ENCODE data around the gene STK24.
A peak's percentile ranks its signal among the peaks of the same experiment; 100 is the strongest.

STK24 gene

DNA sequence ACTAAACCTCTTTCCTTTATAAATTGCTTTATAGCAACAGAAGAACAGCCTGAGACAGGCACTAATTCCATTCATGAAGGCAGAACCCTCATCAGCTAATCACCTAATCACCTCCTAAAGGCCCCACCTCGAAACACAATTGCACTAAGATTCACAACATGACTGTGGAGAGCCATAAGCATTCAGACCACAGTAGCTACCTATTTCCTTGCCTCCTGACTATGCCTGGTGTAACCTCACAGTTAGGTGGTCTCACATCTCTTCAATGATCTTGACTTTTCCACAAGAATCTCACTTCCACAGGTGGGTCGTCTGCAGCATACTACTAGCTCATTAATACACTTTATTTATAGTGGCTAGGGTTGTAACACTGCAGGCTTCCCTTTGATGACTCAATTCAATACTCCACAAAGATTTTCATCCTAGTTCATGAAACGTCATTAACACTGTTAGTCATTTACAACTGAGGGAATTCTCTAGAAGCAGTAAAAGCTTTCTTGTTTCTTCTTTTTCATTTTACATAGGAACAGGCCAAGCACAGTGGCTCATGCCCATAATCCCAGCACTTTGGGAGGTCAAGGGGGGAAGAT is 27.1 kb downstream of the STK24 start:
- no peak for DNase-seq

DNA sequence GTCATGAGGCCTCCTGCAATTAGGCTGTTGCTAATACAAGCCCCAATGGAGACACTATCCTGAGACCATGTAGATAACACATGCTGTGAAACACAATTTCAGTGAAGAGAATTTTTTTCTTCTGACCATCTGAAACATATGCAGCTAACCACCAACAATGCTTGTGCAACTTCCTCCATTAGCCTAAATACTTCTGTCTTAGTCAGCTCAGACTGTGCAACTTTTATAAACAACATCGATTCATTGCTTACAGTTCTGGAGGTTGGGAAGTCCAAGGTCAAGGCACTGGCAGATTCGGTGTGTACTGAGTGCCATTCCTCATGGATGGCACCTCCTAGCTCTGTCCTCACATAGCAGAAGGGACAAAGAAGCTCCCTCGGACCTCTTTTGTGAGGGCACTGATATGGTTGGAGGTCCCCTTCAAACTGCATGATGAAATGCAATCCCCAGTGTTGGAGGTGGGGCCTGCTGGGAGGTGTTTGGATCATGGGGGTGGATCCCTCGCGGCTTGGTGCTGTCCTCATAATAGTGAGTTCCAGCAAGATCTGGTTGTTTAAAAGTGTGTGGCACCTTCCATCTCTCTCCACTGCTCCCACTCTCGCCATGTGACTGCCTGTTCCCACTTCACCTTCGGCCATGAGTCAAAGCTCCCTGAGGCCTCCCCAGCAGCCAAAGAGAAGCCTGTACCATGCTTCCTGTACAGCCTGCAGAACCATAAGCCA is 27.7 kb downstream of the STK24 start:
- peak; percentile 93 to 96 for DNase-seq

- DNase-seq: no peak
These were observed 28.7 kb downstream of the STK24 start for GRCh38 chr13:98548230-98548629.

DNA sequence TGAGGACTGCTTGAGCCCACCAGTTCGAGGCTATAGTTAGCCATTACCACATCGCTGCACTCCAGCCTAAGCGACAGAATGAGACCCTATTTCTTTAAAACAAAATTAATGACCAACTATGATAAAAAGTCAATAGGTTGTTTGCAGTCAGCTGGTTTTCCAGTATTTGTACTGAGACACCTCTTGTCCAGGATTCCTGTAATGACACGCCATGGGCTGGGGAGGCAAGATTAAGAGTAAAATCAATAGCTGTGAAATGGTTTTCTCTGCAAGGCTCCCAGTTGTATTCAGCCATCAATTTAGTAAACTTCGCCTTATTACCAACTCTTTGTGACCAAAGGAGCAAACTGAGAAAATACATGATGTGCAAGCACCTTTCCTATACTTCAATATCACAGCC is 29.5 kb downstream of the STK24 start:
- no peak for DNase-seq

GRCh38 chr13:98546402-98546801 is 30.5 kb downstream of the STK24 start:
- DNase-seq: no peak

DNA sequence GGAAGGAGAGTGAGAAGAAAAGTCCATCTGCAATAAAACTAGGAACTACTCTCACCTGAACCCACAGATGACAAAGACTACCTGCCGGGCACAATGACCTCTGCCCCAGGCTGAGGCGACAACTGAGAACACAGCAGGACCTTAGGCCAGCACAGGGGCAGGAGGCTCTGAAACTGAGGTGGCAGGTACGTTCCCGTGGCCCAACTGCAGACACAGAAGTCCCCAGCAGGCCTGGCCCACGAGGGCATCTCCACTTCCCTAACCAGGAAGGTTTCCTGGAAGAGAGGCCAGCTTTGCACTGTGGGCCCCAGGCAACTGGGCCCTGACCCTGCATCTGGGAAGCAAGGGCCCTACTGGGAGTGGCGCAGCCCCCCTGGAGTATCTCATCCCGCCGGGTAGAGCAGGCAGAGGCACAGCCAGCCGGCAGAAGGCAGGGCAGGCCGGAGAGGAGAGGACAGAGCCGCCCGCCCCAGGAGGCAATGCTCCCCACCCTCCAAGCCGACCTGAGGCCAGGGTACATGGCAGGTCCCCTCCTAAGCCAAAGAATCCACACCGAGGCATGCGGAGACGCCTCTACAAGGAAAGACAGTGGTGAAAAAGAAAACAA is 32.7 kb downstream of the STK24 start:
- DNase-seq: no peak

DNA sequence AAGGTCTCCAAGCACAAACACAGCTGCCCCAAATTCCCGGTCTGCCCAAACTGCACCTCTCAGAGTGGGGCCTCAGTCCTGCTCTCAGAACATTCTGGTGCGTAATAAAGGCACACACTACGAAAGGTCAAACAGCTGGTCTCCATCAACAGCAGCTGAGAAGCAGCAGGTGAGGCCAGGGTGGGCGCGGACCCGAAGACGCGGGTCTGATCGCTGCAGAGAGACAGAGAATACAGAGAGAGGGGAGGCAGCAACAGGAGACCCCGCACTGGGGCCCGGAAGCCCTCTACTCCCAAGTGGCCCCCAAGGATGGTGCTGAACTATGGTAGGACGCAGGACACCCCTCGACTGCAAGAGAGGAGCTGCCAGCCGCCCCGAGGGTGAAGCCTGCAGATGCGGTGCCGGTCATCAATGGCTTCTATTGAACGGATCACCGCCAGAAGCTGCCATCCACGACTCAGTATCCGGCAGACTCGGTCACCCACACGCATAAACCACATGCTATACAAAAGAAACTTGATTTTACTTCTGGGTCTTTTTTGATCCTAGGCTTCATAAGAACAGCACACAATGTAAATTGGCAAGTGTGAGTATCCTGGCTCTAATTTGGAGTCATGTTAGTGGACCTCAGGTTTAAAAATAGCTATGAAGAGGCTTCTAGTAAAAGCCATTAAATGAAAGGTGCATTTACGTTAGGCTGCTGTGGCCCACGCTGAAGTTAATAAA is 33.4 kb downstream of the STK24 start:
- DNase-seq: no peak

GRCh38 chr13:98542568-98543377 is 34.1 kb downstream of the STK24 start:
- no peak for DNase-seq

DNA sequence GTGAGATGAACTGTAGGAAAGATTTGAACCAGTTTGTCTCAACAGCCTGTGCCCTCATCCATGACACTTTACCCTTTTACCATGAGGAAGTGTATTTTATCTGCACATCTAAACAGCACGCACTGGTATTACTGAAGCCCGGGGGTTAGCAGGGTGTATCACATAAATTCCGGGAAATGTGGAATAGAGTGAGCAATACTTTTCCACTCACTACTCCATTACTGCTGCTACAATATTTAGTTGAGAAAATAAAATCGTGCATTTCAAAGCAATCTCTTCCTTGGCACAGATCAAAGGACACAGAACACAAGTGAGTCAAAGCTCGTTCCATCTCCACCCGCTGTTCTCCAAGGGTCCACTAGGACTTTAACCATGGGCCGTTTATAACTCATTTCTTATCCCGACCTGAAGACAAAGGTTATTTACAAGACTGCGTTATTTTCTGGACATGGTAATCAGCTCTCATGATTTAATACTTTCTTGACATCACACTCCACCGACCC is 35.2 kb downstream of the STK24 start:
- DNase-seq: no peak

DNA sequence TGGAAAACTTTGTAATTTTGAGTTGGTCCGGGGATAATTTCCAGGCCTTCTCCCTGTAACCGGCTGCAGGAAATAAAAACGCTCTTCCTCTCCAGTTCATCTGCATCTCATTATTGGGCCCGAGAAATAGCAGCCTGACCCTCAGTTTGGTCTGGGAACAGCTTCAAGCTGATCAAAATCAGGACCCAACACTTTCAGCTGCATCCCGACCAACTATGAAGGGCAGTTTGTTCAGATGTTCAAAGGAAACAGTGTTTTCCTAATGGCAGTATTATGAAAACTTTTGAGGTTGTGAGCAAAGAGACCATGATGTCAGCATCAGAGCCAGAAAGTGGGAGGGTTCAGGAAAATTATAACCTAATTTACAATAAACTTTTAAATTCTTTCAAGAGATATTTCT is 35.7 kb downstream of the STK24 start:
- no peak for DNase-seq

- DNase-seq: no peak
These were observed 36.4 kb downstream of the STK24 start for GRCh38 chr13:98540476-98540875.

GRCh38 chr13:98539666-98540065 is 37.2 kb downstream of the STK24 start:
- DNase-seq: no peak

DNA sequence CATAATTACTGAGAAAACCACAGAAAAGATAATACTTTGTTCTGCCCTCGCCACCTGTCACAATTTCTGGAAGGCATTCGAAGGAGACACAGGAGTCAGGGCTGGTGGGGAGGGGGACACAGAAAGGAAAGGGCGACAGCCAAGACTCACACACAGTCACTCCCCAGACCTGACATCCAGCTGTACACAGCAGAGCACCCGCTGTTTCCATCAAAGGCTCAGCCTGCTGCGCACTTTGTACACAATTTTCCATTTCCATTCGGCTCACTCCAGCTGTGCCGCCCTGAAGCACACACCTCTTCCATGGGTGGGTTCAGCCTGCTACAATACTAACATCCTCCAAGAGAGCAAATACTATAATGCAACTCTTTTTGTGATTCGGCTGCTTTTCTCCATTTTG is 38.0 kb downstream of the STK24 start:
- DNase-seq: no peak

- no peak for DNase-seq
These were observed 39.2 kb downstream of the STK24 start for GRCh38 chr13:98537740-98538139.

DNA sequence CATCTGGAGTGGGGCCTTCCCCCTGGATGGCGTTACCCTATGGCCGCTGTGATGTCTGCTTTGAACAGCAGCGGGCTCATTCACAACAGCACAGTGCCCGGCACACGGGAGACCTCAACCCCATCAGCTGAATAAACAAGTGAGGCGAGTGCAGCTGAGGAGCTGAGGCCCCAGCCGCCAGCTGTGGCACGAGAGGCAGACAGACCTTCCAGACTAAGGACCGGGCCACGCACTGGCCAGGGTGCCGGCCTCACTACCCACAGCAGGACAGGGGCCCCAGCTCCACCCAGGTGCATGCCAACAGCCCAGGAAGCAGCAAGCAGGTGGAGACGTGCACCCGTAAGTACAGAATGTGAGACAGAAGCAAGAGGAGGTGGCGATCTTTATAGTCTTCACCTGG is 39.6 kb downstream of the STK24 start:
- no peak for DNase-seq

- no peak for DNase-seq
These were observed 40.2 kb downstream of the STK24 start for GRCh38 chr13:98536729-98537128.

DNA sequence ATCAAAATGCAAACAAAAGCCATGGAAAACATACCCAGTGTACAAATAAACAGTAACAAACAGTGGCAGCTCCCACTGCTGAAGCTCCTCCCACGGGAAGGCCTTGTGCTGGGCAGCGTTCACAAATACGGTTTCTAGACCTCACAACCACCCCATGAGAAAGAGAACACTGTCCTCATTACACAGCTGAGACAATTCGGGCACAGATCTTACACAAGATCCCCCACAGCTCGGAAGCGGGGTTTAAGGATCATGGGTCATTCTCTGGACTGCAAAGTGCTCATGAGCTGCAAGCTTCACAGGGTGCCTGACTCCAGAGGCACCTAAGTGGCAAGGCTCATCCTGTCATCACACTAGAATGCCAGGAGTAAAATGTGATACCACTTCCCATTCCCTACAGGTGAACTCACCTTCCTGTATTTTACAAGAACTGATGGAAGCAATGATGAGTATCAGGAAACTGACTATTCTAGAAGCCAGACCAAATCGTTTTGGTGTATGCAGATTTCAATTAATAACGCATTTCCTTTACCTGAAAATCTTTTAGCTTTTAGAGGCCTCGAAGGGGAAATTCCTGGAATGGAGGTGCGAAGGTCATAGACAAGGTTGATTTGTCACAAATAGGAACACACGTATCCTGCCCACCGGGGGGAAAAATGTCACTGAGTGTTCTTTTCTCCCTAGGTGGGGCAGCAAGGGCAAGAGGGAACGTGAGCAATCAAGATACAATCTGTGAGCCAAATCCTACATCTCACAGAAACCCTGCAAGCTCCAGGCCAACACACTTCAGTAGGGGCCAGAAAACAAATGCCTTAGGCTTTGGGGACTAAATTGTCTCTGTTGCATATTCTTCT is 41.2 kb downstream of the STK24 start:
- no peak for DNase-seq

DNA sequence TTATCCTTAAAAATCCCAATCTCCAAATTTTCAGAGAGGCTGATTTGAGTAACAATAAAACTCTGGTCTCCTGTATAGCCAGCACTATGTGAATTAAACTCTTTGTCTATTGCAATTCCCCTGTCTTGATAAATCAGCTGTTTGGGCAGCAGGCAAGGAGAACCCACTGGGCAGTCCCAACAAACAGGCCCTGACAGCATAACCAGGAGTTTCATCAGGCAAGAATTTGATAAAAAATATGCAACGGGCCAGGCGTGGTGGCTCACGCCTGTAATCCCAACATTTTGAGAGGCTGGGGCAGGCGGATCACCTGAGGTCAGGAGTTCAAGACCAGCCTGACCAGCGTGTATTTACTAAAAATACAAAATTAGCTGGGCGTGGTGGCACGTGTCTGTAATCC is 42.1 kb downstream of the STK24 start:
- no peak for DNase-seq

- DNase-seq: no peak
These were observed 43.0 kb downstream of the STK24 start for GRCh38 chr13:98533912-98534311.

- DNase-seq: no peak
These were observed 44.7 kb downstream of the STK24 start for GRCh38 chr13:98532254-98532653.

GRCh38 chr13:98530217-98530616 is 46.7 kb downstream of the STK24 start:
- no peak for DNase-seq

- no peak for DNase-seq
These were observed 47.7 kb downstream of the STK24 start for GRCh38 chr13:98529171-98529570.

All from AML-193 (cell line).